Measurements from ENCODE around the gene C12orf57. TPM values are rescaled to one million over a fixed set of nuclear protein-coding genes. Genes with fewer than 3 reads are reported as not detected.

Gene C12orf57
- total and polyA plus RNA-seq, 2 of the 13 experiments (the other 11 are each of a cell fraction or from before 2014, with no cell fraction given) = 84.0 to 287 TPM

GRCh38 chr12:6925540-6926279, 18.1 kb upstream of the C12orf57 start (continued):
- TF ChIP-seq PHB2 (IDR thresholded peaks at IDR 0.05; ENCODE audit: partially characterized antibody) = no peak
- TF ChIP-seq CTCF (CRISPR knock-in tag; IDR thresholded peaks at IDR 0.05) = no peak
- no peak for TF ChIP-seq ATAD3A (CRISPR knock-in tag; IDR thresholded peaks at IDR 0.05)
- 0 out of 2 replicates have a peak, but pooled peaks have one; percentile 42 for TF ChIP-seq LCORL (IDR thresholded peaks at IDR 0.05)
- TF ChIP-seq LCORL (CRISPR knock-in tag; IDR thresholded peaks at IDR 0.05) = no peak
- no peak for TF ChIP-seq NFKBIZ (CRISPR knock-in tag; IDR thresholded peaks at IDR 0.05)
- TF ChIP-seq ZBTB43 (CRISPR knock-in tag; conservative IDR thresholded peaks at IDR 0.05) = no peak
- TF ChIP-seq TEAD3 (CRISPR knock-in tag; optimal IDR thresholded peaks at IDR 0.05; ENCODE audit: borderline replicate concordance) = peak; percentile 15
- TF ChIP-seq ZNF570 (CRISPR knock-in tag; IDR thresholded peaks at IDR 0.05; ENCODE audit: borderline replicate concordance) = no peak
- no peak for TF ChIP-seq ZFYVE20 (CRISPR knock-in tag; IDR thresholded peaks at IDR 0.05; ENCODE audit: borderline replicate concordance, low read depth)
- TF ChIP-seq ZBTB14 (CRISPR knock-in tag; IDR thresholded peaks at IDR 0.05) = no peak
- TF ChIP-seq PITX1 (CRISPR knock-in tag; IDR thresholded peaks at IDR 0.05) = no peak; the same call in 1 of the 2 replicates
- TF ChIP-seq ZNF263 (CRISPR knock-in tag; IDR thresholded peaks at IDR 0.05) = peak; percentile 53
- TF ChIP-seq FOXO4 (CRISPR knock-in tag; conservative IDR thresholded peaks at IDR 0.05) = no peak
- TF ChIP-seq ZNF503 (CRISPR knock-in tag; IDR thresholded peaks at IDR 0.05) = no peak
- no peak for TF ChIP-seq RARA (CRISPR knock-in tag; IDR thresholded peaks at IDR 0.05)
- TF ChIP-seq KDM3A (CRISPR knock-in tag; IDR thresholded peaks at IDR 0.05; ENCODE audit: low read depth) = no peak
- TF ChIP-seq IRF1 (CRISPR knock-in tag; IDR thresholded peaks at IDR 0.05; ENCODE audit: low read depth) = no peak
- TF ChIP-seq ARNT2 (CRISPR knock-in tag; IDR thresholded peaks at IDR 0.05; ENCODE audit: low read depth) = no peak
- TF ChIP-seq CREB3 (CRISPR knock-in tag; IDR thresholded peaks at IDR 0.05) = no peak
- no peak for TF ChIP-seq KDM2A (CRISPR knock-in tag; IDR thresholded peaks at IDR 0.05; ENCODE audit: borderline replicate concordance, low read depth)
